DMS 273 (cell line): ENCODE results near the gene SORCS2.
"Not testable (repeated sequence)": the region's sequence is repeated elsewhere in the genome, so short reads cannot be mapped to it uniquely, and the experiment has no call there.

Experiments
- DNase-seq: peaks from one replicate; lab custom pipeline; 2025; ENCODE audit not compliant: unreplicated experiment; lab: John Stamatoyannopoulos, UW

The SORCS2 gene

GRCh38 chr4:7591409-7592053 is 399.2 kb downstream of the SORCS2 start:
- no peak for DNase-seq

GRCh38 chr4:7593646-7594412 is 401.5 kb downstream of the SORCS2 start:
- DNase-seq = peak; percentile 43

- DNase-seq = no peak
These were observed 403.7 kb downstream of the SORCS2 start for GRCh38 chr4:7595934-7596461.

GRCh38 chr4:7596918-7597606 is 404.7 kb downstream of the SORCS2 start:
- no peak for DNase-seq

- DNase-seq = no peak
These were observed 406.8 kb downstream of the SORCS2 start for GRCh38 chr4:7598939-7599790.

- DNase-seq = no peak
These were observed 407.9 kb downstream of the SORCS2 start for GRCh38 chr4:7600247-7600646.

- not testable (repeated sequence) for DNase-seq
These were observed 409.8 kb downstream of the SORCS2 start for GRCh38 chr4:7602166-7602565.

GRCh38 chr4:7607156-7607910 is 415.0 kb downstream of the SORCS2 start:
- DNase-seq = peak; percentile 48

- peak; percentile 36 for DNase-seq
These were observed 415.7 kb downstream of the SORCS2 start for GRCh38 chr4:7608046-7608445.

- DNase-seq = no peak
These were observed 417.0 kb downstream of the SORCS2 start for GRCh38 chr4:7609316-7609715.

- DNase-seq = no peak
These were observed 417.8 kb downstream of the SORCS2 start for GRCh38 chr4:7610022-7610670.

- no peak for DNase-seq
These were observed 418.5 kb downstream of the SORCS2 start for GRCh38 chr4:7610841-7611240.

GRCh38 chr4:7612311-7612897 is 420.1 kb downstream of the SORCS2 start:
- no peak for DNase-seq

GRCh38 chr4:7614350-7614949 is 422.1 kb downstream of the SORCS2 start:
- no peak for DNase-seq

- DNase-seq = no peak
These were observed 423.9 kb downstream of the SORCS2 start for GRCh38 chr4:7616193-7616592.

- no peak for DNase-seq
These were observed 426.0 kb downstream of the SORCS2 start for GRCh38 chr4:7618361-7618760.

- no peak for DNase-seq
These were observed 427.9 kb downstream of the SORCS2 start for GRCh38 chr4:7620086-7620813.

- DNase-seq = no peak
These were observed 428.5 kb downstream of the SORCS2 start for GRCh38 chr4:7620814-7621176.
